Measurements from ENCODE around the gene C20orf204.
A peak's percentile ranks its signal among the peaks of the same experiment; 100 is the strongest.

DNA sequence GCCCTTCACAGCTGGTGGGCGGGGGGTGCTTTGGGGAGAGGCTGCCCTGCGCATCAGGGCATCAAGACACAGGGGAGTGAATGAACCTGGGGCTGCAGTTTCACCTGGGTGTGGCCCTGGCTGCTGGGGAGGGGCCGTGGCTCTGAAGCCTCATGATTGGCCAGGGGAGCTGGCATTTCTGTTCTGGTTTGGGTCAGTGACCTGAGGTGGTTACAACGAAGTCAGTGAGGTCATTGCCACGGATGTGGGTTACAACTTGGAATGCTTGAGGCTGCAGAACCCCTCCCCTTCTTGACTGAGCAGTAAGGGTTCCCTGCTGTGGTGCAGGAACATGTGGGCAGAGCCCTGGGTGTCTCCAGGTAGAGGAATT lies 30.0 kb downstream of the C20orf204 start:
- TF ChIP-seq YY1 (IDR thresholded peaks at IDR 0.05) (no peak), NR2F2 (IDR thresholded peaks at IDR 0.05) (no peak), EGR1 (IDR thresholded peaks at IDR 0.05; ENCODE audit: low read depth in 2 of 2) (no peak), JUND (IDR thresholded peaks at IDR 0.05) (peak; percentile 70 to 76), FOXA1 (IDR thresholded peaks at IDR 0.05) (no peak)
- TF ChIP-seq, protein P1, sequence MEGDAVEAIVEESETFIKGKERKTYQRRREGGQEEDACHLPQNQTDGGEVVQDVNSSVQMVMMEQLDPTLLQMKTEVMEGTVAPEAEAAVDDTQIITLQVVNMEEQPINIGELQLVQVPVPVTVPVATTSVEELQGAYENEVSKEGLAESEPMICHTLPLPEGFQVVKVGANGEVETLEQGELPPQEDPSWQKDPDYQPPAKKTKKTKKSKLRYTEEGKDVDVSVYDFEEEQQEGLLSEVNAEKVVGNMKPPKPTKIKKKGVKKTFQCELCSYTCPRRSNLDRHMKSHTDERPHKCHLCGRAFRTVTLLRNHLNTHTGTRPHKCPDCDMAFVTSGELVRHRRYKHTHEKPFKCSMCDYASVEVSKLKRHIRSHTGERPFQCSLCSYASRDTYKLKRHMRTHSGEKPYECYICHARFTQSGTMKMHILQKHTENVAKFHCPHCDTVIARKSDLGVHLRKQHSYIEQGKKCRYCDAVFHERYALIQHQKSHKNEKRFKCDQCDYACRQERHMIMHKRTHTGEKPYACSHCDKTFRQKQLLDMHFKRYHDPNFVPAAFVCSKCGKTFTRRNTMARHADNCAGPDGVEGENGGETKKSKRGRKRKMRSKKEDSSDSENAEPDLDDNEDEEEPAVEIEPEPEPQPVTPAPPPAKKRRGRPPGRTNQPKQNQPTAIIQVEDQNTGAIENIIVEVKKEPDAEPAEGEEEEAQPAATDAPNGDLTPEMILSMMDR (IDR thresholded peaks at IDR 0.05; ENCODE audit: low read depth, low read length, missing input control) = no peak
- TF ChIP-seq, protein P2, sequence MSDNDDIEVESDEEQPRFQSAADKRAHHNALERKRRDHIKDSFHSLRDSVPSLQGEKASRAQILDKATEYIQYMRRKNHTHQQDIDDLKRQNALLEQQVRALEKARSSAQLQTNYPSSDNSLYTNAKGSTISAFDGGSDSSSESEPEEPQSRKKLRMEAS (IDR thresholded peaks at IDR 0.05) = no peak
